Measurements from ENCODE around the gene CIROP.

Gene CIROP

DNA sequence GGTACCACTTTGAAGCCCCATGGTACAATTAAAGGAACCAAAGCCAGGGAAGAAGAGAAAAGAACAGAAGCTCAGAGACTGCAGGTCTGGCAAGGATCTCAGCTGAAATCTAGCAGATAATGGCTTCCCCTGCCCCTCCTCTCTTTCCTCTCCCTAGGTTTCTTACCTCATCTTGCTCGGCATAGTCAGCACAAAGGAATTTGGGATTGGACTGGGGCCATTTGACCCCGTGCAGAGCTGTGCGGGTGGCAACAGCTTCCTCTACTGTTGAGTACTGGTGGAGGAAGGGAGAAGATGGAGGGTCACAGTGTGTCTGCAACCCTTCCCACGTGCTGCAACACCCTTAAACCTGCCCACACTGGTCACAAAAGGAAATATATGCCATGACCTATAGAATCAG lies 42.8 kb downstream of the CIROP start:
- no peak for TF ChIP-seq POLR2A (IDR thresholded peaks at IDR 0.05; ENCODE audit: low read depth, low read length)
- TF ChIP-seq POLR2AphosphoS5 (IDR thresholded peaks at IDR 0.05; ENCODE audit: low read depth, low read length), result no peak
- no peak for TF ChIP-seq SPI1 (IDR thresholded peaks at IDR 0.05; ENCODE audit: low read depth, low read length)
- TF ChIP-seq PAX5 (IDR thresholded peaks at IDR 0.05; ENCODE audit: insufficient read depth, low read length, severe bottlenecking), result no peak
- TF ChIP-seq TAF1 (IDR thresholded peaks at IDR 0.05; ENCODE audit: low read depth, low read length), result no peak
- no peak for TF ChIP-seq POU2F2 (IDR thresholded peaks at IDR 0.05; ENCODE audit: low read depth, low read length)
- FAIRE-seq (no peak), DNase-seq (ENCODE audit: insufficient read length, low spot score) (no peak)

GRCh38 chr14:23060536-23061260 lies 44.1 kb downstream of the CIROP start:
- FAIRE-seq, result no peak
- no peak for TF ChIP-seq SPI1 (IDR thresholded peaks at IDR 0.05; ENCODE audit: low read depth, low read length)
- no peak for TF ChIP-seq PAX5 (IDR thresholded peaks at IDR 0.05; ENCODE audit: insufficient read depth, low read length, severe bottlenecking)
- TF ChIP-seq TAF1 (IDR thresholded peaks at IDR 0.05; ENCODE audit: low read depth, low read length), result no peak
- TF ChIP-seq POU2F2 (IDR thresholded peaks at IDR 0.05; ENCODE audit: low read depth, low read length), result no peak
- no peak for TF ChIP-seq POLR2AphosphoS5 (IDR thresholded peaks at IDR 0.05; ENCODE audit: low read depth, low read length)
- no peak for TF ChIP-seq POLR2A (IDR thresholded peaks at IDR 0.05; ENCODE audit: low read depth, low read length)
- DNase-seq (ENCODE audit: insufficient read length, low spot score), result no peak

GRCh38 chr14:23058654-23059504 lies 45.9 kb downstream of the CIROP start:
- DNase-seq (ENCODE audit: insufficient read length, low spot score) (no peak), FAIRE-seq (no peak)
- TF ChIP-seq SPI1 (IDR thresholded peaks at IDR 0.05; ENCODE audit: low read depth, low read length), result no peak
- no peak for TF ChIP-seq POU2F2 (IDR thresholded peaks at IDR 0.05; ENCODE audit: low read depth, low read length)
- TF ChIP-seq PAX5 (IDR thresholded peaks at IDR 0.05; ENCODE audit: insufficient read depth, low read length, severe bottlenecking), result no peak
- TF ChIP-seq POLR2AphosphoS5 (IDR thresholded peaks at IDR 0.05; ENCODE audit: low read depth, low read length), result peak; percentile 37; the same call in 1 of the 2 replicates
- TF ChIP-seq POLR2A (IDR thresholded peaks at IDR 0.05; ENCODE audit: low read depth, low read length), result no peak; the same call in 1 of the 2 replicates

DNA sequence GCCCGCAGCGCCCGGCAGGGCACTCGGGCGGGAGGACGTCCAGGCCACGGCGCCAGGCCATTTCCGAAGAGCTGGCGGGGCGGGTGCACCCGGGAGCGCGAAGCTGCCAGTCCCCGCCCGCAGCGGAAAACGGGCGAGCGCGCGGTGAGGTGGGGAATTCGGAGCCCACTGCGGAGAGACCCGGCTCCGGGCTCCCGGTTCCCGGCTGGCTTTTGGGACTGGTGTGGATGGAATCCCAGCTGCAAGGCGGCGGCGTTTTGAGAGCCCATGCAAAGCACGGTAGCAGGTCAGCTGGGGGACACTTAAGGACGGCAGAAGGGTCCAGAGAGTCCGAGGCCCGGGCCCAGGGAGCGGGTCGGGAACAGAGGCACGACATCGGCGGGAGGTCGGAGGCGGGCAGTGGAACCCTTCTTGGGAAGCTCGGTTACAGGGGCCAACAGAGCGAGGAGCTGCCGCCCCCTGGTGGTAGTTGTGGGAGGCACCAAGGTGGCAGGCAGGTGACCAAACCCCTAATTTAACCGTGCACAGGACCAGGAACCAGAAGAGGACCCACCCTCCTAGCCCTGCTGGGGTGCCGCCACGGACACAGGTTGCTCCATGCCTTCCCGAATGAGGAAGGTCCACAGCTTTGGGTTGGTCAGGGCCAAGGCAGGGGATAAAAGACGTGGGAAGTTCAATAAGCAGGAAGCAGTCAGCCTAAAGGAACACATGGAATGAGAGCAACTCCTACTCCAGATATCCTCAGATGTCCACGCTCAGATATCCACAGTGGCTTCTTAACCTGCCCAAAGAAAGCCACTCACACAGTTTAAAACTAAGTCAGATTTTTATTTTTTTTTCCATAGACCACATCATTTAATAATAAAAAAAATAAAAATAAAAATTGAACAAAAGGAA lies 46.8 kb downstream of the CIROP start:
- peak; percentile 94 for DNase-seq (ENCODE audit: insufficient read length, low spot score)
- TF ChIP-seq POLR2AphosphoS5 (IDR thresholded peaks at IDR 0.05; ENCODE audit: low read depth, low read length) (peak; percentile 51), TAF1 (IDR thresholded peaks at IDR 0.05; ENCODE audit: low read depth, low read length) (no peak), POLR2A (IDR thresholded peaks at IDR 0.05; ENCODE audit: low read depth, low read length) (peak; percentile 47; the same call in 1 of the 2 replicates), SPI1 (IDR thresholded peaks at IDR 0.05; ENCODE audit: low read depth, low read length) (no peak), PAX5 (IDR thresholded peaks at IDR 0.05; ENCODE audit: insufficient read depth, low read length, severe bottlenecking) (no peak), POU2F2 (IDR thresholded peaks at IDR 0.05; ENCODE audit: low read depth, low read length) (peak; percentile 71; the same call in 1 of the 2 replicates)
- peak; percentile 94 for FAIRE-seq

DNA sequence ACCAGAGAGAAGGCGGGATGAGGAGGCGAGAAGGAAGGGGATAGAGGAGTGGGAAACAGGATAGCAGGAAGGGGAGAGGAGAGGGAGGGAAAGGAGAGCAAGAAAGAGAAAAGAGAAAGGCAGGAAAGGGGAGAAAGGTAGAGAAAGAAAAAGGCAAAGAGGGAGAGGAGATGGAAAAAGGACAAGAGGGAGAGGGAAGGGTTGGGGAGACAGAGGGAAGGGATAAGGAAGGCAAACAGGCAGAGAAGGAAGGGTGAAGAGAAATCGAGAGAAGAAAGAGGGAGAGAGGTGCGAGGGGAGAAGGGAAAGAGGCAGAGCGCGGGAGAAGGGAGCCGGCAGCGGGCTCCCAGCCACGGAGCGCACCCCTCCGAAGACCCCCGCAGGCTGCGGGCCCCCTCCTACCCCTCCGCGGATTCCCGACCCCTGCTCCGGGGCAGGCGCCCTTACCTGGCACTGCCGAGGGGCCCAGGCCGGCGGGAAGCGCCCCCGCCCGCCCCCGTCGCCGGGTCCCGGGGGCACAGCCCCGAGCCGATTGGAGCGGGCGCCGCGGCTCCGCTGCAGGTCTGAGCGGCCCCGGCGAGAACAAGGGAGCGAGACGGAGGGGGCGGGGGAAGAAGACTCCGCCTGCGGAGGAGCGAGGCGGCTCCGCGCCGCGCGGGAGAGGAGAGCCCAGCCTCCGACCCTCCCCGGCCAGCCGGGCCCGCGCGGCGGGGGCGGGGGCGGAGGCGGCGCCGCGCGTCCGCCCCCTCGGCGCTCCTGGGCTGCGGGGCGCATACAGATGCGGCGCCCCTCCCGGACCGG lies 47.6 kb downstream of the CIROP start, which contains the start of gene CDH24:
TSS of gene CDH24 (minus strand) at position 565 of the 801 bp plus-strand sequence. CDS start 1,787 bp downstream, outside the sequence.
- DNase-seq (ENCODE audit: insufficient read length, low spot score), result peak; percentile 91
- TF ChIP-seq POU2F2 (IDR thresholded peaks at IDR 0.05; ENCODE audit: low read depth, low read length), result no peak
- TF ChIP-seq TAF1 (IDR thresholded peaks at IDR 0.05; ENCODE audit: low read depth, low read length), result no peak
- peak; percentile 55 for FAIRE-seq

DNA sequence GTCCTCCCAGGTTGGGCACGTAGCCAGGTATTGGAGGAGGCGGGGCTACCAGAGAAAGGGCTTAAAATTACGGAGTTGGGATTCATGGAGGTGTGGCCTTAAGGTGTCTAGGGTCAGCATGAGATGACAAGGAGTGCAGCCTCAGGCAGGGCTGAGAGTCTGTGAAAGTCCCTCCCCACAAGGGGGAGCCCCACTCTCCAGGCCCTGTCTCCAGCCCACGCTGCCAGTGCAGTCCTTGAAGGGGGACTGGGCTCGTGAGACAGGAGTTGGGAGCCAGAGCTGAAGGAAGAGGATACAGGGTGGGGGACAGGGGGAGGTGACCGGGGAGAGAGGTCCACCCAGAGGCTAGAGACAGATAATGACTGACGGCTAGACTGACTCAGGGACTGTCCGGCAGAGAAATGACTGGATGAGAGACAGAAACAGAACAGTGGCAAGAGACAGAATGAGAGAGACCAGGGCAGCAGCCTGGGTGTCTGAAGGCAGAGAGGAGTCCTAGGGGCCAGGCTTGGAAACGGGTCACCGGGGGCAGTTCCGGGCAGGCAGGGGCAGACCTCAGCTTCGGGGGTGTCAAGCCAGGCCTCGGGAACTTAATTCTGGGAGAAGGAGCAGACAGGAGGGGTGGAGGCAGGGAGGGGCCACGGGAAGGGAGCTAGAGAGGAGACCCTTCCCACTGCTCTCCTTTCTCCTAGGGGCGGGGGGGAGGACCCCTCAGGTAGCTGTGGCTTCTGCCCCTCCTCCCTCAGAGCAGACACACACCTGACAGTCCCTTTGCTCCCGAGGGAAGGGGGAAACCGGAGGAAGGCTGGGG lies 48.4 kb downstream of the CIROP start:
- FAIRE-seq (peak; percentile 87), DNase-seq (ENCODE audit: insufficient read length, low spot score) (peak; percentile 94)
- no peak for TF ChIP-seq POLR2A (IDR thresholded peaks at IDR 0.05; ENCODE audit: low read depth, low read length)
- TF ChIP-seq PAX5 (IDR thresholded peaks at IDR 0.05; ENCODE audit: insufficient read depth, low read length, severe bottlenecking), result no peak
- TF ChIP-seq POLR2AphosphoS5 (IDR thresholded peaks at IDR 0.05; ENCODE audit: low read depth, low read length), result no peak
- TF ChIP-seq SPI1 (IDR thresholded peaks at IDR 0.05; ENCODE audit: low read depth, low read length), result no peak
- no peak for TF ChIP-seq POU2F2 (IDR thresholded peaks at IDR 0.05; ENCODE audit: low read depth, low read length)
- no peak for TF ChIP-seq TAF1 (IDR thresholded peaks at IDR 0.05; ENCODE audit: low read depth, low read length)

DNA sequence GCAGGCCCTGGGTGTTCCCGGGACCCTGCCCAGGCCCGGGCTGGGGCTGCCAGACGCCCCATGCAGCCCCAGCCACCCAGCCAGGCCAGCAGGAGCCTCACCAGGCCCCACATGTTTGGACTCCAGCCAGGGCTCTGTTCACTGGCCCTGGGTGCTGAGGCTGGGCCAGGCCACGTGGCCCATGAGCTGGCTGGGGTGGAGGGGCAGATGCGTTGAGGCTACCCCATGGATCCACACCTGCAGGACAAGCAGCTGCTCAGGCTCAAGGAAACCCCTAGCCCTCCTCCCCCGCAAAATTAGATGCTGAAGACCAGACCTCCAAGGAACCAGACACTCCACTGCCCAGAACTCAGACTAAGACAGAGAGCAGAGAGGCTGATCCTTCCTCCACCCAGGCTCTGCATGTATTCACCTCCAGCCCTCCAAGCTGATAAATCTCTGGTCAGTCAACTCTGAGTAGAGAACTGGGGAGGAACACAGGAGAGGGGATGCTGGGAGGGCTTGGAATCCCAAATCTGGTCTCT lies 49.1 kb downstream of the CIROP start:
- no peak for TF ChIP-seq PAX5 (IDR thresholded peaks at IDR 0.05; ENCODE audit: insufficient read depth, low read length, severe bottlenecking)
- TF ChIP-seq SPI1 (IDR thresholded peaks at IDR 0.05; ENCODE audit: low read depth, low read length), result no peak
- TF ChIP-seq TAF1 (IDR thresholded peaks at IDR 0.05; ENCODE audit: low read depth, low read length), result no peak
- TF ChIP-seq POLR2A (IDR thresholded peaks at IDR 0.05; ENCODE audit: low read depth, low read length), result no peak
- no peak for TF ChIP-seq POU2F2 (IDR thresholded peaks at IDR 0.05; ENCODE audit: low read depth, low read length)
- no peak for TF ChIP-seq POLR2AphosphoS5 (IDR thresholded peaks at IDR 0.05; ENCODE audit: low read depth, low read length)
- DNase-seq (ENCODE audit: insufficient read length, low spot score), result no peak
- no peak for FAIRE-seq
